Lower lobe of right lung (tissue), 2 donors: ENCODE measurements around the gene SFRP4. TPM values are rescaled to one million over a fixed set of nuclear protein-coding genes. Genes with fewer than 3 reads are reported as not detected.

Experiments used
- ATAC-seq, 2 donors: fragments of 200-7000 bp; cut with Tn5 transposase; one replicate each; pipeline ENCODE4 v1.9.1; 2020 to 2022; ENCODE audit warnings: mild to moderate bottlenecking in 2 of 2, moderate library complexity in 2 of 2
- DNase-seq: peaks from one replicate; pipeline ENCODE4 v3.0.0-alpha.2; 2020
- H3K27ac ChIP-seq: fragments of 200-600 bp; one replicate; pipeline ENCODE4 v1.8.0; 2022
- H3K27me3 ChIP-seq: fragments of 200-600 bp; one replicate; pipeline ENCODE4 v1.8.0; 2022; ENCODE audit warnings: low read depth
- H3K36me3 ChIP-seq: fragments of 200-600 bp; one replicate; pipeline ENCODE4 v1.8.0; 2022; ENCODE audit warnings: mild to moderate bottlenecking
- H3K4me1 ChIP-seq: fragments of 200-600 bp; one replicate; pipeline ENCODE4 v1.8.0; 2022
- H3K4me3 ChIP-seq: fragments of 200-600 bp; one replicate; pipeline ENCODE4 v1.8.0; 2022; ENCODE audit warnings: mild to moderate bottlenecking
- H3K9me3 ChIP-seq: fragments of 200-600 bp; one replicate; pipeline ENCODE4 v1.8.0; 2022
- CTCF ChIP-seq: fragments of 200-600 bp; IDR thresholded peaks from one replicate; pipeline ENCODE4 v1.8.0; 2022; ENCODE audit warnings: antibody characterized with exemption, mild to moderate bottlenecking
- intact Hi-C: fragments of 100-400 bp; cut with DNase I; formaldehyde crosslinking; loops from one replicate; pipeline ENCODE4 v1.11.0; 2022
- total RNA-seq: library from RNA; stranded (reverse); fragmentation: NEBNext Ultra II Directional; extraction: Animal tissue kit (Norgen Biotek cat#: 25700); gene quantifications from one replicate; pipeline ENCODE4 v1.2.1, GENCODE V29; 2021
- donor health status: DM: no; HTN: yes; CAD: no; lungs with severe emphysema.

SFRP4 gene
- total RNA-seq, 1 donor from 2014 or later = 4.8 TPM

GRCh38 chr7:37944737-37945054 lies 28.1 kb upstream of the SFRP4 start:
- no peaks in the 10 kb centered on the region for H3K4me1 ChIP-seq
- no peaks in the 10 kb centered on the region for H3K36me3 ChIP-seq
- no peak for DNase-seq
- H3K4me3 ChIP-seq = no peak overlapping the region
- TF ChIP-seq CTCF = no peak
- ATAC-seq = no peak
- H3K9me3 ChIP-seq = no peaks in the 10 kb centered on the region
- no peak overlapping the region for H3K27ac ChIP-seq
- no peaks in the 10 kb centered on the region for H3K27me3 ChIP-seq
- intact Hi-C loops = no loop called here

DNA sequence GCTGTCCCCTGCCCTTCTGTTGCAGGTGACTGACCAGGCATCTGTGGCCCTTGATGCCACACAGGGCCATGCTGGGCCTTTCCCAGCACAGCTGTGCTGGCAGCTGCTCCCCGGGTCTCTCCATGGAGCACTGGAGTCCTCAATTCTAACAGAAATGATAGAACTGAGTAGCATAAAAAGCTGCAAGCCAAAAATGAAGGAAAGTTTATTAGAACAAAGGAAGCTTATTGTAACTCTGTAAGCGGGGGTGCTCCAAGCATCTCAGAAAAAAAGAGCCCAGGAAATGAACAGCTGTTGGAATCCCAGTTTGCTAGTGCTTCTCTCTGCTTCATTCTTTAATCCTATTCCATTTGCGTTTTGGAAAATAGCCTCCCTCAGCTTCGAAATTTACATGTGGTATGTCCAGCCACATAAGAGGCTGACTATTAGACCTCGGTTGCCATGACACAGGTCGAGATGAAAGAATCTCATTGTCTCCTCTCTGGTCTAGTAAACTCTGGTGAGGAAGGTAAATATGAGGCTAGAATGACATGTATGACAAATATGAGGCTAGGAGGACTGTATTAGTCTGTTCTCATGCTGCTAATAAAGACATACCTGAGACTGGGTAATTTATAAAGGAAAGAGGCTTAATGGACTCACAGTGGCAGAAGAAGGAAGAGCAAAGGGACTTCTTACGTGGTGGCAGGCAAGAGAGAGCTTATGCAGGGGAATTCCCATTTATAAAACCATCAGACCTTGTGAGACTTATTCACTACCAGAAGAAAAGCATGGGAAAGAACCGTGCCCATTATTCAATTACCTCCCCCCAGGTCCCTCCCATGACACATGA lies 27.5 kb upstream of the SFRP4 start:
- Histone ChIP-seq H3K27me3 (no peaks in the 10 kb centered on the region), H3K4me1 (no peaks in the 10 kb centered on the region), H3K4me3 (no peak overlapping the region), H3K36me3 (no peaks in the 10 kb centered on the region), H3K9me3 (no peaks in the 10 kb centered on the region), H3K27ac (no peak overlapping the region)
- ATAC-seq (peak in 1 of 2 donors; percentile 25), DNase-seq (no peak)
- TF ChIP-seq CTCF = no peak
- intact Hi-C loops = no loop called here

- H3K27me3 ChIP-seq = no peaks in the 10 kb centered on the region
- no peak for TF ChIP-seq CTCF
- intact Hi-C loops = no loop called here
- H3K9me3 ChIP-seq = peaks cover 5% of the 10 kb centered on the region
- no peaks in the 10 kb centered on the region for H3K36me3 ChIP-seq
- peak; percentile 67 for DNase-seq
- H3K4me3 ChIP-seq = no peak overlapping the region
- peak; percentile 74 to 76 for ATAC-seq
- H3K4me1 ChIP-seq = no peaks in the 10 kb centered on the region
- peak overlapping the region; percentile 38 for H3K27ac ChIP-seq
Observed at GRCh38 chr7:37942934-37943610, 26.5 kb upstream of the SFRP4 start.

- no peak for DNase-seq
- H3K27ac ChIP-seq = no peak overlapping the region
- no peaks in the 10 kb centered on the region for H3K27me3 ChIP-seq
- no peak for TF ChIP-seq CTCF
- peaks cover under 1% of the 10 kb centered on the region for H3K9me3 ChIP-seq
- ATAC-seq = no peak
- H3K36me3 ChIP-seq = no peaks in the 10 kb centered on the region
- intact Hi-C loops = no loop called here
- no peak overlapping the region for H3K4me3 ChIP-seq
- peaks cover 1% of the 10 kb centered on the region for H3K4me1 ChIP-seq
Observed at GRCh38 chr7:37933018-37933566, 16.5 kb upstream of the SFRP4 start.

GRCh38 chr7:37932543-37932942 lies 15.9 kb upstream of the SFRP4 start:
- H3K27ac ChIP-seq = no peak overlapping the region
- intact Hi-C loops = no loop called here
- no peaks in the 10 kb centered on the region for H3K9me3 ChIP-seq
- H3K36me3 ChIP-seq = no peaks in the 10 kb centered on the region
- no peak overlapping the region for H3K4me3 ChIP-seq
- peaks cover 7% of the 10 kb centered on the region for H3K4me1 ChIP-seq
- no peak for ATAC-seq
- no peak for TF ChIP-seq CTCF
- no peaks in the 10 kb centered on the region for H3K27me3 ChIP-seq
- no peak for DNase-seq
